SK-N-SH treated with all-trans-retinoic acid at 6 μM for 48 hours (cell line): ENCODE results near the gene EVI2B.
"Not testable (repeated sequence)": the region's sequence is repeated elsewhere in the genome, so short reads cannot be mapped to it uniquely, and the experiment has no call there.

ENCODE experiments used
- ATAC-seq: fragments of 200-7000 bp; cut with Tn5 transposase; 3 replicates; pipeline ENCODE4 v1.9.1; 2020; ENCODE audit warnings: mild to moderate bottlenecking, moderate library complexity
- ARNTL ChIP-seq: fragments of 450-650 bp; formaldehyde crosslinking; IDR thresholded peaks from 2 replicates; pipeline ENCODE4 v1.5.0; 2020; ENCODE audit warnings: low read depth, mild to moderate bottlenecking, moderate library complexity, borderline replicate concordance
- BACH2 ChIP-seq: fragments of 250-450 bp; sonication (Bioruptor Pico); IDR thresholded peaks from 2 replicates; pipeline ENCODE4 v1.9.0; 2021; ENCODE audit warnings: mild to moderate bottlenecking, borderline replicate concordance
- CSDC2 ChIP-seq: fragments of 250-450 bp; sonication (Bioruptor Pico); IDR thresholded peaks from 2 replicates; pipeline ENCODE4 v1.5.0; 2020; ENCODE audit warnings: mild to moderate bottlenecking, moderate library complexity
- ESRRG ChIP-seq: fragments of 250-450 bp; sonication (Bioruptor Pico); IDR thresholded peaks from 2 replicates; pipeline ENCODE4 v1.6.1; 2021; ENCODE audit warnings: mild to moderate bottlenecking
- GLIS3 ChIP-seq: fragments of 250-450 bp; sonication (Bioruptor Pico); IDR thresholded peaks from 2 replicates; pipeline ENCODE4 v1.5.0; 2020; ENCODE audit warnings: mild to moderate bottlenecking, moderate library complexity
- ISL1 ChIP-seq: fragments of 250-450 bp; sonication (Bioruptor Pico); IDR thresholded peaks from 2 replicates; pipeline ENCODE4 v2.1.2; 2022; ENCODE audit warnings: mild to moderate bottlenecking, moderate library complexity
- OSR1 ChIP-seq: fragments of 250-450 bp; sonication (Bioruptor Pico); IDR thresholded peaks from 2 replicates; pipeline ENCODE4 v1.8.0; 2022; ENCODE audit warnings: moderate library complexity, mild to moderate bottlenecking, inconsistent platforms
- PPARA ChIP-seq: fragments of 250-450 bp; sonication (Bioruptor Pico); IDR thresholded peaks from 2 replicates; pipeline ENCODE4 v1.5.0; 2020; ENCODE audit warnings: mild to moderate bottlenecking, borderline replicate concordance
- RARB ChIP-seq: fragments of 250-450 bp; sonication (Bioruptor Pico); IDR thresholded peaks from 2 replicates; pipeline ENCODE4 v1.8.0; 2021; ENCODE audit warnings: mild to moderate bottlenecking, moderate library complexity
- SNAI2 ChIP-seq: fragments of 250-450 bp; sonication (Bioruptor Pico); IDR thresholded peaks from 2 replicates; pipeline ENCODE4 v1.5.0; 2020; ENCODE audit warnings: mild to moderate bottlenecking, moderate library complexity
- TCF4 ChIP-seq: fragments of 250-450 bp; sonication (Bioruptor Pico); IDR thresholded peaks from 2 replicates; pipeline ENCODE4 v1.8.0; 2021; ENCODE audit warnings: mild to moderate bottlenecking, moderate library complexity, borderline replicate concordance
- TOX ChIP-seq: fragments of 250-450 bp; sonication (Bioruptor Pico); IDR thresholded peaks from 2 replicates; pipeline ENCODE4 v1.8.0; 2021; ENCODE audit warnings: mild to moderate bottlenecking, moderate library complexity, borderline replicate concordance
- ZC3H10 ChIP-seq: fragments of 250-450 bp; sonication (Bioruptor Pico); IDR thresholded peaks from 2 replicates; pipeline ENCODE4 v1.5.1; 2021; ENCODE audit warnings: mild to moderate bottlenecking, moderate library complexity
- ZFP3 ChIP-seq: fragments of 250-450 bp; sonication (Bioruptor Pico); IDR thresholded peaks from 2 replicates; pipeline ENCODE4 v1.5.0; 2020; ENCODE audit warnings: mild to moderate bottlenecking, moderate library complexity
- ZFP30 ChIP-seq: fragments of 450-650 bp; formaldehyde crosslinking; IDR thresholded peaks from 2 replicates; pipeline ENCODE4 v1.5.0; 2022; ENCODE audit warnings: mild to moderate bottlenecking, moderate library complexity
- ZNF565 ChIP-seq: fragments of 450-650 bp; formaldehyde crosslinking; conservative IDR thresholded peaks from 2 replicates; pipeline ENCODE4 v1.5.0; 2020; ENCODE audit warnings: low read depth, mild to moderate bottlenecking, moderate library complexity
- ZNF70 ChIP-seq: fragments of 450-650 bp; formaldehyde crosslinking; IDR thresholded peaks from 2 replicates; pipeline ENCODE4 v1.5.0; 2020; ENCODE audit warnings: mild to moderate bottlenecking, moderate library complexity
- ZNF8 ChIP-seq: fragments of 450-650 bp; formaldehyde crosslinking; IDR thresholded peaks from 2 replicates; pipeline ENCODE4 v1.5.0; 2020; ENCODE audit warnings: mild to moderate bottlenecking, moderate library complexity
- TF ChIP-seq, protein P1 (sequence below): fragments of 250-450 bp; sonication (Bioruptor Pico); IDR thresholded peaks from 2 replicates; pipeline ENCODE4 v1.8.0; 2020; ENCODE audit warnings: mild to moderate bottlenecking, moderate library complexity, borderline replicate concordance
- TF ChIP-seq, protein P2 (sequence below): fragments of 250-450 bp; sonication (Bioruptor Pico); IDR thresholded peaks from 2 replicates; pipeline ENCODE4 v1.8.0; 2021; ENCODE audit warnings: low read depth, mild to moderate bottlenecking, moderate library complexity, borderline replicate concordance
- TF ChIP-seq, protein P3 (sequence below): fragments of 250-450 bp; sonication (Bioruptor Pico); IDR thresholded peaks from 2 replicates; pipeline ENCODE4 v1.5.1; 2021; ENCODE audit warnings: mild to moderate bottlenecking, moderate library complexity
- TF ChIP-seq, protein P4 (sequence below): fragments of 250-450 bp; sonication (Bioruptor Pico); IDR thresholded peaks from 2 replicates; pipeline ENCODE4 v1.5.1; 2020; ENCODE audit warnings: low read depth, mild to moderate bottlenecking, moderate library complexity

EVI2B gene

DNA sequence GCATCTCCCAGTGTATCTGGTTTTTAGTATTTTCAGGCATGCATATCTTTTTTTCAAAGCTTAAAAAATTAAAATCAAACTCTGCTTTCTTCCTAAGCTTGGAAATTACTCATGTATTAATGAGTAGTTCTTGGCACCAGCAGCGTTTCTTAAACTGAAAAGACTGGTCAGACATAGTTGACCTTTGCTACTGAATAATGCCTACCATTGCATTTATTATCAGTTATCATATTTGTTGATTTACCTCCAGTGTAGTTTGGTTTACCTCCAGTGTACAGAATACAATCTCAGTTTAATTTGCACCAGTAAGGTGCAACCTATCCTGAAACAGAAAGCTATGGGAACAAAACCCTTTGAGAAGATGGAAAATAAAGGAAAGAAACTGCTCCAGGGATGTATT, 42.1 kb upstream of the EVI2B start (continued):
- TF ChIP-seq, protein P1, sequence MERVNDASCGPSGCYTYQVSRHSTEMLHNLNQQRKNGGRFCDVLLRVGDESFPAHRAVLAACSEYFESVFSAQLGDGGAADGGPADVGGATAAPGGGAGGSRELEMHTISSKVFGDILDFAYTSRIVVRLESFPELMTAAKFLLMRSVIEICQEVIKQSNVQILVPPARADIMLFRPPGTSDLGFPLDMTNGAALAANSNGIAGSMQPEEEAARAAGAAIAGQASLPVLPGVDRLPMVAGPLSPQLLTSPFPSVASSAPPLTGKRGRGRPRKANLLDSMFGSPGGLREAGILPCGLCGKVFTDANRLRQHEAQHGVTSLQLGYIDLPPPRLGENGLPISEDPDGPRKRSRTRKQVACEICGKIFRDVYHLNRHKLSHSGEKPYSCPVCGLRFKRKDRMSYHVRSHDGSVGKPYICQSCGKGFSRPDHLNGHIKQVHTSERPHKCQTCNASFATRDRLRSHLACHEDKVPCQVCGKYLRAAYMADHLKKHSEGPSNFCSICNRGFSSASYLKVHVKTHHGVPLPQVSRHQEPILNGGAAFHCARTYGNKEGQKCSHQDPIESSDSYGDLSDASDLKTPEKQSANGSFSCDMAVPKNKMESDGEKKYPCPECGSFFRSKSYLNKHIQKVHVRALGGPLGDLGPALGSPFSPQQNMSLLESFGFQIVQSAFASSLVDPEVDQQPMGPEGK (CRISPR knock-in tag), result no peak
- TF ChIP-seq, protein P2, sequence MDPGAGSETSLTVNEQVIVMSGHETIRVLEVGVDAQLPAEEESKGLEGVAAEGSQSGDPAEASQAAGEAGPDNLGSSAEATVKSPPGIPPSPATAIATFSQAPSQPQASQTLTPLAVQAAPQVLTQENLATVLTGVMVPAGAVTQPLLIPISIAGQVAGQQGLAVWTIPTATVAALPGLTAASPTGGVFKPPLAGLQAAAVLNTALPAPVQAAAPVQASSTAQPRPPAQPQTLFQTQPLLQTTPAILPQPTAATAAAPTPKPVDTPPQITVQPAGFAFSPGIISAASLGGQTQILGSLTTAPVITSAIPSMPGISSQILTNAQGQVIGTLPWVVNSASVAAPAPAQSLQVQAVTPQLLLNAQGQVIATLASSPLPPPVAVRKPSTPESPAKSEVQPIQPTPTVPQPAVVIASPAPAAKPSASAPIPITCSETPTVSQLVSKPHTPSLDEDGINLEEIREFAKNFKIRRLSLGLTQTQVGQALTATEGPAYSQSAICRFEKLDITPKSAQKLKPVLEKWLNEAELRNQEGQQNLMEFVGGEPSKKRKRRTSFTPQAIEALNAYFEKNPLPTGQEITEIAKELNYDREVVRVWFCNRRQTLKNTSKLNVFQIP (CRISPR knock-in tag), result no peak
- TF ChIP-seq ZFP30, result no peak
- no peak for TF ChIP-seq CSDC2 (CRISPR knock-in tag)

DNA sequence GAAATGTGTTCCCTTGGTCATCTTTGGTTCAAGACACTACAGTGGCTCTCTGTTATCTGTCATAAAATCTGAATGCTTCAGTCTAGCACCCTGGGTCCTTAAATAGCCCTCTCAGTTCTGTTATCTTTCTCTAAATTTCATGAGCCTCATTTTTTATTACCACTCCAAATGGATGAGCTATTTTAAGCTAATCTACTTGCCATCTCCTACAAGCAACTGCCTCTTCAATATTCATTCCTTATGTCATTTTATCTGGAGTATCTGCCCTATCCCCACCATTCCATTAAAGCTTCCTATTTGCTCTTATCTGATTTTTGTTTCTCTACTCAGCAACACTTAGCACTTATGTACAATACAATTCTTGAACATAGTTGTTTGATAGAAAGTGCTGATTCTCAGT, 35.6 kb upstream of the EVI2B start:
- TF ChIP-seq ISL1 (CRISPR knock-in tag) (peak; percentile 55), GLIS3 (no peak)
- peak; percentile 66 for ATAC-seq

DNA sequence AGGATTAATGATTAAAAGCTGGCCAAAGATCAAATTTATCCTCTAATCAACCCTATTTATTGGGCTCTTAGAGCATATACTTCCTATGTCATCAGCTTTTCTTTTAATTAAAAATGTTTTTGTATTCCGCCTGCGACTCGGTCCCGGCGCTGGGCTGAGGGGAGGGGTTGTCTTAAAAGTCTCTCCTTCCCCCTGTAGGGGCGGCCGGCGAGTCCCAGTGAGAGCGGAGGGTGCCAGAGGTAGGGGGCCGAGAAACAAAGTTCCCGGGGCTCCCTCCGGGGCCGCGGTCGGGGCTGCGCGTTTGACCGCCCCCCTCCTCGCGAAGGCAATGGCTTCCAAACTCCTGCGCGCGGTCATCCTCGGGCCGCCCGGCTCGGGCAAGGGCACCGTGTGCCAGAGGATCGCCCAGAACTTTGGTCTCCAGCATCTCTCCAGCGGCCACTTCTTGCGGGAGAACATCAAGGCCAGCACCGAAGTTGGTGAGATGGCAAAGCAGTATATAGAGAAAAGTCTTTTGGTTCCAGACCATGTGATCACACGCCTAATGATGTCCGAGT, 31.4 kb upstream of the EVI2B start:
- not testable (repeated sequence) for ATAC-seq

DNA sequence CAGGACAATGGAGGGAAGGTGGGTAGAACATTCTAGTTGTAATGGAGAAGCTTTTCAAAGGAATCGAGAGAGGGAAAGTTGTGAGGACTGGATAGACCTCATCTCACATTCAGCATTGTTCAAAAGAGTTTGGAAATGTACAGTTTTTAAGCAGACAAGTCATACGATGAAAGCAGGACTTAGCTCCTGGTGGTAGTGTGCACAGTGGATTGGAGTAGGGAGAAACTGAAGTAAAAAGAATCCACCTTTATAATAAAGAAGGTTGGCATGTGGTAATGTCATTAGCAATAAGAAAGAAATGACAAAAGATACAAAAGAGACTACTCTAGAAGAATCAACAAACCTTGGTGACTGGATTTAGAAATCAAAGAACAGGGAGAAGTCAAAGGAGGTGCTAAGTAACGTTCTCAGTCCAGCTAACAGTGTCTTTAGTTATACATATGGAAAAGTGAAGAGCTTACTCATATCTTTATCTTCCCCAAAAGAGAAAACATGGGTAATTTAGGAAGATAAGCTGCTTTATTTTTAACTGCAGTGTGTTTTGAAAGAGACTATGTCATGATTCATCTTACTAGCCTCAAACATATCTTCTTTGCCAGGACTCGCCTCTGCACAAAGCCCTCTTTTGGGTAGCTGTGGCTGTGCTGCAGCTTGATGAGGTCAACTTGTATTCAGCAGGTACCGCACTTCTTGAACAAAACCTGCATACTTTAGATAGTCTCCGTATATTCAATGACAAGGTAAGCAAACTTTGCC, 26.2 kb upstream of the EVI2B start:
- TF ChIP-seq PPARA (no peak), ZFP30 (no peak), OSR1 (CRISPR knock-in tag) (no peak), ARNTL (no peak), SNAI2 (CRISPR knock-in tag) (no peak), ZNF565 (CRISPR knock-in tag) (no peak), ISL1 (CRISPR knock-in tag) (peak; percentile 54), ZFP3 (CRISPR knock-in tag) (peak; percentile 28; the same call in 1 of the 2 replicates), CSDC2 (CRISPR knock-in tag) (no peak), ESRRG (CRISPR knock-in tag) (no peak), ZNF70 (CRISPR knock-in tag) (no peak), RARB (CRISPR knock-in tag) (no peak), ZC3H10 (CRISPR knock-in tag) (no peak), BACH2 (CRISPR knock-in tag) (no peak)
- TF ChIP-seq, protein P3, sequence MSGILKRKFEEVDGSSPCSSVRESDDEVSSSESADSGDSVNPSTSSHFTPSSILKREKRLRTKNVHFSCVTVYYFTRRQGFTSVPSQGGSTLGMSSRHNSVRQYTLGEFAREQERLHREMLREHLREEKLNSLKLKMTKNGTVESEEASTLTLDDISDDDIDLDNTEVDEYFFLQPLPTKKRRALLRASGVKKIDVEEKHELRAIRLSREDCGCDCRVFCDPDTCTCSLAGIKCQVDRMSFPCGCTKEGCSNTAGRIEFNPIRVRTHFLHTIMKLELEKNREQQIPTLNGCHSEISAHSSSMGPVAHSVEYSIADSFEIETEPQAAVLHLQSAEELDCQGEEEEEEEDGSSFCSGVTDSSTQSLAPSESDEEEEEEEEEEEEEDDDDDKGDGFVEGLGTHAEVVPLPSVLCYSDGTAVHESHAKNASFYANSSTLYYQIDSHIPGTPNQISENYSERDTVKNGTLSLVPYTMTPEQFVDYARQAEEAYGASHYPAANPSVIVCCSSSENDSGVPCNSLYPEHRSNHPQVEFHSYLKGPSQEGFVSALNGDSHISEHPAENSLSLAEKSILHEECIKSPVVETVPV (CRISPR knock-in tag), result no peak
- TF ChIP-seq, protein P1 (CRISPR knock-in tag), result no peak
- peak; percentile 80 for ATAC-seq

DNA sequence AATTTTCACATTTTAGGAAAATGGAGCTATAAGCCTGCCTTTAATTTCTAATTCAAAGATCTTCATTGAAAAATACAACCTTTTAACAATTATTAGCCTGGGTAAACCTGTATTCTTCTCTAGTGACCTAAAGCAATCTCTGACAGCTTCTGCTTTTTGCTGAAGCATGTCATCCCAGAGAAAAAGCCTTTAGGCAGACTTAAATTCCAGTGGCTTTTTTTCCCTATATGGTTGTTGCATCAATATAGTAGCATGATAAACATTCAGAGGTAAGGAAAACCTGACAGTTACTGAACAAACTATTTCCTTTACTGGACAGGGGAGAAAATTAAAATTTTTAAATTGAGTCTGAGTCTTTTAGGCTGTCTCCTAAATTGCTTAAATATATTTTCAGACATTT, 15.4 kb upstream of the EVI2B start:
- TF ChIP-seq, protein P2 (CRISPR knock-in tag), result no peak
- no peak for TF ChIP-seq RARB (CRISPR knock-in tag)
- no peak for TF ChIP-seq TCF4 (CRISPR knock-in tag)
- TF ChIP-seq, protein P4, sequence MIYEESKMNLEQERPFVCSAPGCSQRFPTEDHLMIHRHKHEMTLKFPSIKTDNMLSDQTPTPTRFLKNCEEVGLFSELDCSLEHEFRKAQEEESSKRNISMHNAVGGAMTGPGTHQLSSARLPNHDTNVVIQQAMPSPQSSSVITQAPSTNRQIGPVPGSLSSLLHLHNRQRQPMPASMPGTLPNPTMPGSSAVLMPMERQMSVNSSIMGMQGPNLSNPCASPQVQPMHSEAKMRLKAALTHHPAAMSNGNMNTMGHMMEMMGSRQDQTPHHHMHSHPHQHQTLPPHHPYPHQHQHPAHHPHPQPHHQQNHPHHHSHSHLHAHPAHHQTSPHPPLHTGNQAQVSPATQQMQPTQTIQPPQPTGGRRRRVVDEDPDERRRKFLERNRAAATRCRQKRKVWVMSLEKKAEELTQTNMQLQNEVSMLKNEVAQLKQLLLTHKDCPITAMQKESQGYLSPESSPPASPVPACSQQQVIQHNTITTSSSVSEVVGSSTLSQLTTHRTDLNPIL, result no peak
- no peak for TF ChIP-seq ZFP30
- no peak for TF ChIP-seq ZC3H10 (CRISPR knock-in tag)
- TF ChIP-seq ARNTL, result no peak
- no peak for TF ChIP-seq BACH2 (CRISPR knock-in tag)
- TF ChIP-seq, protein P1 (CRISPR knock-in tag), result no peak
- no peak for TF ChIP-seq ZNF8
- no peak for TF ChIP-seq PPARA
- TF ChIP-seq OSR1 (CRISPR knock-in tag), result no peak
- TF ChIP-seq TOX (CRISPR knock-in tag), result no peak
- ATAC-seq, result no peak
